AG08395 (cell line): Measurements from ENCODE around the gene FREM2.

ENCODE experiments used
- DNase-seq: peaks from one replicate; pipeline ENCODE4 v3.0.0; 2012; ENCODE audit warnings: mixed read lengths, low spot score

The FREM2 gene, protein sequence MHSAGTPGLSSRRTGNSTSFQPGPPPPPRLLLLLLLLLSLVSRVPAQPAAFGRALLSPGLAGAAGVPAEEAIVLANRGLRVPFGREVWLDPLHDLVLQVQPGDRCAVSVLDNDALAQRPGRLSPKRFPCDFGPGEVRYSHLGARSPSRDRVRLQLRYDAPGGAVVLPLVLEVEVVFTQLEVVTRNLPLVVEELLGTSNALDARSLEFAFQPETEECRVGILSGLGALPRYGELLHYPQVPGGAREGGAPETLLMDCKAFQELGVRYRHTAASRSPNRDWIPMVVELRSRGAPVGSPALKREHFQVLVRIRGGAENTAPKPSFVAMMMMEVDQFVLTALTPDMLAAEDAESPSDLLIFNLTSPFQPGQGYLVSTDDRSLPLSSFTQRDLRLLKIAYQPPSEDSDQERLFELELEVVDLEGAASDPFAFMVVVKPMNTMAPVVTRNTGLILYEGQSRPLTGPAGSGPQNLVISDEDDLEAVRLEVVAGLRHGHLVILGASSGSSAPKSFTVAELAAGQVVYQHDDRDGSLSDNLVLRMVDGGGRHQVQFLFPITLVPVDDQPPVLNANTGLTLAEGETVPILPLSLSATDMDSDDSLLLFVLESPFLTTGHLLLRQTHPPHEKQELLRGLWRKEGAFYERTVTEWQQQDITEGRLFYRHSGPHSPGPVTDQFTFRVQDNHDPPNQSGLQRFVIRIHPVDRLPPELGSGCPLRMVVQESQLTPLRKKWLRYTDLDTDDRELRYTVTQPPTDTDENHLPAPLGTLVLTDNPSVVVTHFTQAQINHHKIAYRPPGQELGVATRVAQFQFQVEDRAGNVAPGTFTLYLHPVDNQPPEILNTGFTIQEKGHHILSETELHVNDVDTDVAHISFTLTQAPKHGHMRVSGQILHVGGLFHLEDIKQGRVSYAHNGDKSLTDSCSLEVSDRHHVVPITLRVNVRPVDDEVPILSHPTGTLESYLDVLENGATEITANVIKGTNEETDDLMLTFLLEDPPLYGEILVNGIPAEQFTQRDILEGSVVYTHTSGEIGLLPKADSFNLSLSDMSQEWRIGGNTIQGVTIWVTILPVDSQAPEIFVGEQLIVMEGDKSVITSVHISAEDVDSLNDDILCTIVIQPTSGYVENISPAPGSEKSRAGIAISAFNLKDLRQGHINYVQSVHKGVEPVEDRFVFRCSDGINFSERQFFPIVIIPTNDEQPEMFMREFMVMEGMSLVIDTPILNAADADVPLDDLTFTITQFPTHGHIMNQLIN (N-terminal part only)

DNA sequence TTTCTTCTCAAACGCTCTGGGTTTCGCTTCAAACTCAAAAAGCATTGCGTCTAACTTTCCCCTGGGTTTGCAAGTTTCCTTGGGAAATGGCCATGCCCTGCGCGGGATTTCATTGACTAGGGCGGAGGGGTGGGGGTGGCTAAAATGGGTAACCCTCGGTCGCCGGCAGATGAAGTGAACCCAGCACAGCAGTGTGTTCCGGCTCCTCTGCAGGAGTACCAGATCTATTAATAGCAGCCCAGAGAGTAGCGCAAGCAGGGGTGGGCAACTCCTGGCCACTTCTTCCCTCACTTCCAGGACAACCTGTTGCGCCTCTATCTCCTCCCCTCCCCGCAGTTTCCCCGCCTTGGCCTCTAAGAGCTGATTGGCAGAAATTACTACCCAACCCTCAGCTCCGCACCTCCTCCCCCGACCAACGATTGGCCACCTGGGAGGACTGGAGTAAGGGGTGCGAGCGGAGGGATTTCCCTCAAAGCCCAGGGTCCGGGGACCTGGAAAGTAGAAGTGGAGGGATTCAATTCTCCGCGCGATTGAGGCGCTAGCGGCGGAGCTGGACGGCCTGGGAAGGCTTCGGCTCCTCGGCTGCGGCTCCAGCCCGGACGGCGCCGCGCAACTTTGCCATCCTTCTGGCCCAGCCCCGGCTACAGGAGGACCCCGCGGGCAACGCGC, at the start of gene FREM2:
Gene FREM2 (plus strand): TSS at position 501 of the 669 bp plus-strand sequence. CDS start 268 bp downstream, outside the sequence.
- no peak for DNase-seq

DNA sequence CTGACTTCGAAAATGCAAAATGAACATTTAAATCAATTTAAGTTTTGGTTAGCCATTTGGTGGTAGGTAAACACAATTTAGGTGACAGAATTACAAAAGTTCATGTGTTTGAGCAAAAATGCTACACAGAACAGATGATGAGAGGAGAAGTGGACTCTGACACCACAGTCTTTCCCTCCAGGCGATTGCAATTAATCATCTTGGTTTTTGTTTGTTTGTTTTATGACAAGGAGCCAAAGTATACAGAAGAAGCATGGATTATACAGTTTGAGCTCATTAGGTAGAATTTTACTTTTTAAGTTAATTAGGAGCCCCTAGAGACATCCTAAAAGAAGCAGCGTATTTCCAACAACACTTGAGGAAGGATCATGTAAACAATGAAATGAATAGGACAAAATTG, 49.3 kb upstream of the FREM2 start:
- no peak for DNase-seq

DNA sequence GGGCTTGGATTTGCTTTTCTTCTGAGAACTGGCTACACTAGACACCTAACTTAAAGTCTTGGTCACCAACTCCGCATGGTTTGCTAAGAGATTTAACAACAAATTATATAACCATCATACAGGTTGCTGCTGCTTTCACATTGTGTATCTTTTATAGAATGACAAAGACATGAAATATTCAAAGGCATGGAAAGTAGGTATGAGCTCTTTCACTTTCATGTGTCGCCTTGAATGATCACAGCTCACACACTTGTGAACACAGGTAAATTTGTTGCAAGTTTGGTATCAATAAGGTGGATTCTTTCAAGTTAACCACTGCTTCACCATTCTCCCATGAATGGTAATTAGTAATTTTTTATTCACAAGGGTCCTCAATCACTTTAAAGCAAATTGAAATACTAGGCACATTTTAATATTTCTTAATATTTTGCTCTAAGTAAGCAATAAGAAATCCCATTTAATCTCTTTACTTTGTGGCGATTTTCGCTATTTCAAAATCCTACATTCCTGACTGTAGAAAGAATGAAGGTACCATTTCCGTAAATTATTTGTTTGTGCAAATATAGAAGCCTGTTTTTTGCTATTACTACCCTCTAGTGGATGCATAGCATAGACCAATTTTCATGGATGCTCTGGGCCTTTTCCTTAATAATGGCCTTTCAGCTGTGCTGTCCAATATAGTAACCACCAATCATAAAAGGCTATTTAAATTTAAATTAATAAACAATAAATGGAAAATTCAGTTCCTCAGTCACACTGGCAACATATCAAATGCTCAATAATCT, 45.5 kb upstream of the FREM2 start:
- no peak for DNase-seq

DNA sequence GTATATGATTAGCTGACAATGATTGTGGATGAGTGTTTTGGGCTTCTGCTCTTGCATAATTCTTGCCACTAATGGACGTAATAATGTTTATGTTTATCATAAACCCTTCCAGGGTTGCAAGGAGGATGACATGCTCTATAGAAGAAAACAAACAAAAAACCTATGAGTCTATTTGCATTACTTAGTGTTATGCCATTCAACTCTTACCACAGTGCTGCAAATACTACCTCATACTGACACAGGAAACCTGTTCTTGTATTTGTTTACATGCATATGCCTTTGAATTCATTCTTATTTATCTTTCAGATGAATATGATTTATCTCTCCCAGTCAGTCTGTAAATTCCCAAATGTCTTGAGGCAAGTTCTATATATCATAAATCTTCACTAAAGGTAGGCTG, 39.6 kb upstream of the FREM2 start:
- DNase-seq, result no peak

DNA sequence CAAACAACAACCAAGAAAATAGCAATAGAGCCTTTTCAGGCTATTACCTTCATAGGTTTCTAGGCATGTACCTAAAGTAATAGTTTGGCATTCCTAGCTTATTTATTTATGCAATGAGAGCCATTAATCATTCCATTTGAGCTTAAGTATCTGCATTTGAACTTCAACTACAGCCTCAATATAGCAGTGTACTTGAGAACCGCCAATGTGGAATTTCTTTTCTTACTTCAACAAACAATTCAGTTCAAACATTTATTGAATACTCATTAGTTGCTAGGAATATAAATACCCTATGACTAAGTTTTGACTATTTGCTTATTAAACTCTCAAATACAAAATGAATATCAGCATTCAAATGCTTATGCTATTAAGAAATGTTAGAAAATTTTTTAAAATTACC, 38.0 kb upstream of the FREM2 start:
- DNase-seq, result no peak

DNA sequence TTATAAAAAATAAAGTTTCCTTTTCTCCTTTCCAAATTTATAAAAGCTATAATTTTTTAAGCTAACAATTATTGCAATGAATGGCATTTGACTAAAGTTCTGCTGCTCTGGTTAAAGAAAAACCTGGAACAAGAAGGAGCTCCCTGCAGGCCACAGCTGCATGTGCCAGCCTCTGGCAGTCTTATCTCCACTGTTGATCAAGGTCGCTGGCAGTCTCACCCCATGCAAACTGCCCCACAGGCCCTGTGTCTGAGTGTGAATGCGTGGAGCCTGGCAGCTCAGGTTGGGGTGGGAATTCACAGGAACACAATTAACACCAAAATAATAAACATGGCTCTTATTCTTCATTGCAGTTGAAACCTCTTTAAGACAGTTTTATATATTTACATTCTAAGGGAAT, 30.2 kb upstream of the FREM2 start:
- no peak for DNase-seq

DNA sequence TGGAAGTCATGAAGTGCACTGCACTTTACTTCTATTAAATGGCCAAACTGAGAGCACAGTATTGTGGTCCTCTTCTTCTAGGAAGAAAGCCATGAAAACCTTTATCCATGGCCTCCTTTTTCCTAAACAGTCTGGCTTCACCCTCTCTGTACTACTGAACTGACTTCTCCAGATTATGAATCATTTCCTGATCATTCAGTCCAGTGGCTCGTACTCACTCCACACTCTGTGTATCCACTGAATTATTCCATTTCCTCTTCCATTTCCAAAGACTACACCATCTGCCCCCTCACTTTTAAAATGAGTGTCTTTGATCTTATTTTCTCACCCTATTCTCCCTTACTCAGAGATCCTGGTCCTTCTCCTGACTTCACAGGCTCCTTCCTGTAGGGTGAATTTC, 29.7 kb upstream of the FREM2 start:
- no peak for DNase-seq

DNA sequence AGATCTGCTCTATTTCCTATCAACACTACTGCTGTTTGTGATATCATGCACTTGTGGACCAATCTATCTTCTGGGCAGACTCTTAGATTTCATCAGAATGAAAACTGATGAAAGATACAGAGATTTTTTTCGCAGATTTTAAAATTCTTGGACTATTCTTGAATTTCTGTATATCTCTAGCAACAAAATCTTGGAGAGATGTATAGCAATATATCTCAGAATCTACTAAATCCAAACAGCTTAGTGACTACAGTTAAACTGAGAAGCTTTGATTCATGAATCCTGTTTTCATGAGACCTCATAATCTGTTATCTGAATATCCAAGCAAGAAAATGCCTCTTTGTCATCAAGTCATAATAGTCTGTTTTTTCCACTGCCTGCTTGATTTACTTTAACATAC, 28.0 kb upstream of the FREM2 start:
- DNase-seq, result no peak

DNA sequence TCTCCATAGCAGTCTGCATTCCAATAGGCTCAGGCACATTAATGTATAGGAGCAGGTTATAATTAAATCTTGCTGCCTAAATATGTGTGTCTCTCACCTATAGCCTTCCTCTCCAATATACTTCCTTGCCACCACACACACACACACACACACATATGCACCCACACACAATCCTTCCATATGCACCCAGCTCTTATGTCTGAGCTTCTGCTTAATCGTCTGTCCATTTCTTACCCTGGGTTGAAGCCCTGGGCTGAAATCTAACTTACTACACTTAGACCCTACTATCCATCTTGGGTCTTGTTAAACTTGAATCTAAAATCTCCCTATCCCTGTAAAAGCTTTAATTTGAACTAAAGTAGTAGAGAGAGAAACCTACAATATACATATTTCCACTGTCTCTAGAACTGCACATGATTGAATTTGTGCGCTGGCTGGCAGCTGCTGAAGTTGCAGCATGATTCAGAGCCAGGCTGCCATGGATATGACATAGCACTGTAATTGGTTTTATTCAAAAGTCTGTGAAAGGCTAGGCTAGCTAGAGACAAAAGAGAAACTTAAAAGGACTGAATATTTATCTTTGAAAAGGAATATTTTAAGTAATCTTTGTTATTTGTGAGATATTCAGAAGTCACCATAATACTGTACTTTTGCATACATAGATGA, 25.7 kb upstream of the FREM2 start:
- DNase-seq, result no peak

DNA sequence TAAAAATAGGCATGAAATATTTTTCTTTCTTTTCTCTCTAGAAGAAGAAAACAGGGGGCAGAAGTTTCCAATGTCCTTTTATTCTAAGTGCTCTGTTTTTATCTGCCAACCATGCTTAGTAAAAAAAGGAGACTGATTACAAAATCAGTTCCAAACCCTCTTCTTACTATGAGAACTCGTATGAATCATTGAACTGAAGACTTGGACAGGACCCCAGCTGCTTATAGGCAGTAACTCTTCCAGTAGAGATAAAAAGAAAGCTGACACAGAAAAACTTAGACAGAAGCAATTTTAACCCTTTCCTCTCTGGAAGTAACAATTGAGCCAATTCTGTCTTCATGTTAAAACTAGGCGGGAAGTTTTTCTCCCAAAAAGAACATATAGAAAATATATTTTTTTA, 24.5 kb upstream of the FREM2 start:
- DNase-seq, result no peak

DNA sequence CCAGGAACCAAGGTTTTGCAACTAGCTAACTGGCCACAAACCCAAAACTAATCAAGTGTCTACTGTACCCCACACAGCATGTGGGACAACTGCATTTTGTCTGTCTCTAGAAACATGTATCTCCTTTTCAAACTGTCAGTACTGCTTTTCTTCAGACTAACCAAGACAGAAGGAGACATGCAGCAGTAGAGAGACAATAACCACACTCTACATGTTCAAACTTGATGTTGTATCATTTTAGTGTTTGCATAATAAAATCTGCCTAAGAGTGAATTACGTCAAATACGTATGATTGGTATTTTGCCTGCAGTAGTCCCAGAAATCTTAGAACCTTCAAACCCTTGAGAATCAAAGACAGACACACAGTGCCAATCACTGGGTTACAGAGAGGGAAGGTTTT, 22.0 kb upstream of the FREM2 start:
- no peak for DNase-seq

DNA sequence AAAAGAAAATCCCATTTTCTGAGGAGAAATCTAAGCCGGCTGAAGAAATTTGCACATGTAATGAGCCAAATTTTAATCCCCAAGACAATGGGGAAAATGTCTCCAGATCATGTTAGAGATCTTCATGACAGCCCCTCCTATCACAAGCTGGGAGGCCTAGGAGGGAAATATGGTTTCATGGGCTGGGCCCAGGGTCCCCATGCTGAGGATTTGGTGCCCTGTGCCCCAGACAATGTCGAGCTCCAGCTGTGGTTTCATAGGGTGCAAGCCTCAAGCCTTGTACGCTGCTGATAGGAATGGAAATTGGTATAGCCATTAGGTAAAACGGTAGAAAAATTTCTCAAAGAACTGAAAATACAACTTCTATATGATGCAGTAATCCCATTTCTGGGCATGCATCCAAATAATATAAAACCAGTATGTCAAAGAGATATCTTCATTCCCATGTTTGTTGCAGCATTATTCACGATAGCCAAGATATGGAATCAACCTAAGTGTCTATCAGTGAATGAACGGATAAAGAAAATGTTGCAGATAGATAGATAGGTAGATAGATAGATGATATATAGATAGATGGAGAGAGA, 19.3 kb upstream of the FREM2 start:
- no peak for DNase-seq

DNA sequence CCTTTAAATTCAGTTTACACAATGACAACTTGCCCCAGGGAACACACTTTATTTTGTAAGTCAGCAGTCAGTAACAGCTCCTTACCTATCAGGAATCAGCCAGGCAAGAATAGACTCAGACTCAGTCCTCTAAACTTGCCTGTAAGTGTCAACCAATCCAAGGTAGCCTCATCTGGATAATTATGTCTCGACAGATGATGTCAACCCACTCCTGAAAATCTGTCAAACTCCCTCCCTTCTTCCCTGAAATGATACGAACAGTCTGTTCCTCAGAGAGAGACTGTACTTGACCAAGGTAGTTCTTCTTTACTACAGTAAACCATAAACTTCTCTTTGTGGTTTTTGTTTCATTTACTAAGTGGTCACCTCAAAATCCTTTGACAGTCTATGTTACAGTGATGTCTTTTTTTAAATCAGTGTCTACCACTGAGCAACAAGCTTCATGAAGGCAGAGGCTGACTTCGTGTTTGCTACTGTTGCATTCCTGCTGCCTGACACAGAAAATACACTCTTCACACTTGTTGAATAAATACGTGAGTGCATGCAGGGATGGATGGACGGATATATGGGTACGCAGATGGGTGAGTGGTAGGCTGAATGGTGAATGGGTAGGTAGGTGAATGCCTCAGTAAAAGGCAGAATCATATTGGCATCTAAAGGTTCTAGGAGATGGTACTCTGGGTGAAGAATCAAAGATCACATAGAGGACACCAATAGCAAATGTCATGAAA, 17.5 kb upstream of the FREM2 start:
- no peak for DNase-seq

DNA sequence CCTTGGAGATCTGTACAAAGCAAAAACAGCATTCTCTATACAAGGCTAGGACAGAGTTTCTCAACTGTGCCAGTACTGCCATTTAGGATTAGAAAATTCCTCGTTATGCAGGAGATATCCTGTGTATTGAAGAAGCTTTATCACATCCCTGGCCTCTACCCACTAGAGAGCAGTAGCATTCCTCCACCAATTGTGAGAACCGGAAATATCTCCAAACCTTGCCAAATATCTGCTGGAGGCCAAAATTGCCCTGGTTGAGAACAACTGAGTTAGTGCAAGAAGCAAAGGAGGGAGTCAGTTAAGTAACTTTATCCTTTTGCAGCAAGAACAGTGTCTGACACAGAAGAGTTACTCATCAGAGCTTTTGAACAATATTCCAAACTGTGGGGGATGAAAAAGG, 16.2 kb upstream of the FREM2 start:
- no peak for DNase-seq

DNA sequence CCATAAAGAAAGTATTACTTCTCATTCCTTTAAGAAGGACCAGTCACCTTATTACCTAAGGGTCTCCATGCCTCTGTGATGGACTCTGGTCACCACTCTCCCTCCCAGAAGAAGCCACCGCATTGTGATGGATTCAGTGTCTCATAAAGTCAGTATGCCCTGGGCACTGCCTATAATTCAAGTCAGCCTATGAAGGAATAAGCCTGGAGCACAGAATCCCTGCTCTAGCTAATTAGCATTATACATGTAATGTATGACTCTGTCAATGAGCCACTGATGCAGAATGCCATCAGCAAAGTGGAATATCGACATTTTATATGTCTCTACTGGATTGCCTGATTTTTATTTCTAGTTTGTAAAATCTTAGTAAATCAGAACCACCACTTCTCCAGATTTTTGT, 14.9 kb upstream of the FREM2 start:
- no peak for DNase-seq

DNA sequence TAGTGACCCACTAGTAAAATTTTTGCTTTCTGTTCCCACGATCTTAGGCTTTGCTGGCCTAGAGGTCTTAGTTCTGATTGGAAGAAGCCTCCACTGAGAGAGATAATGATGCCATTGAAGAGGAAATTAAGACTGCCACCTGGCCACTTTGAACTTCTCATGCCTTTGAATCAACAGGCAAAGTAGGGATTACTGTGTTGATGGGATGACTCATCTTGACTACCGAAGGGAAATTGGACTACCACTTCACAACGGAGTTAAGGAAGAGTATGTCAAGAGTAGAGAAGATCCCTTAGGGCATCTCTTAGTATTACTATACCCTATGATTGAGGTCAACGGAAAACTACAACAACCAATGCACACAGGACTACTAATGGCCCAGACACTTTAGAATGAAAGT, 12.7 kb upstream of the FREM2 start:
- DNase-seq, result no peak

DNA sequence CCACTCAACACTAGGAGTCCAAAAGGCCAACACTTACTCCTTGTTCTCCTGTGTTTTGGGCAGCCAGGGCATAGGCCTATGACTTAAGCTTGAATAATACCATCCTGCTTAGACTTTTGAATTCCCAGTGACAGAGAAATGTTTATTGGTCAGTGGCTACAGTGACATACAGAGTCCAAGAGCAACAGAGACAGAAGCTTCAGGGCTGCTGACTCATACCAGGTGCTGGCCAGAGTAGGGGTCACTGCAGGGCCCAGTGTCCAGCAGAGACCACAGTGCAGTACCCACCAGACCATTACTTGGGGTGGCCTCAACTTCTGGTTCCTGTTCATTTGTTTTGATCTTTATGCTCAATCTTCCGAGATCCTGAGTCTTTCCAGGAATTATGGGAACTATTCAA, 6.0 kb upstream of the FREM2 start:
- no peak for DNase-seq

DNA sequence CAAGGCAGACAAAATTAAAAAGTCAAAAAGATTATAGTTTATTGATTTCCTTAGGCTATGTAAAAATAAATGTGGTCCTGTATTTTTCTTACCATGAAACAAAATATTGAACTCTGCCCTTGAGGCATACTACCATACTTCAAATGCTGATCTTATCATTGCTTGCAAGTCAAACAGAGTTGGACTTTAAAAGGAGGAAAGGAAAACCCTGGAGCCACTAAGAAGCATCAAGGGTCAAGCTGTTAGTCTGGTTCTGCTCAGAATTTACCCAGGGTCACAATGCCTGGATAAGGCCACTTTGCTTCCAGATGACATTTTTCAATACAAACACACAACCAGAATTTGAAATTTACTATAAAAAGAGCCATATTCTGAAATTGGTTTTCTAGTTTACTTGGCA, 2.2 kb upstream of the FREM2 start:
- no peak for DNase-seq

DNA sequence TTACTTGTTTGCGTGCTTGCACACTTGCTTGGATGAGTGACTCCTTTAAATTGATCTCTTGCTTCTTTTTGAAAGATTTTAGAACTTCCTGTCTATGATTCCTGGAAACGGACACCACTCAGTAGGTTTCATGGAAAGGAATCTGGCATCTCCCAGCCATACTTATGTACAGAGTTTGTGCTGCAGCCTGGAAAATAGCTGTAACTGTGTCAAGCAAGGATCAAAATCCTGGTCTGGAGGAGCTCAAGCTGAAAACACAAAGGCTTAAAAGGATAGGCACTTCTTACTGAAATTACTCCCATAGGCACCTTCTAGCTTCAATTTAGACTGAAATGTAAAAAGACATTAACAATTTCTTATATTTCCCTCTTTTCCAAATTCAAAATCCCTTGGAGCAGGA, 1.4 kb upstream of the FREM2 start:
- no peak for DNase-seq
